Vagina (tissue), 2 donors: ENCODE results near the gene SPECC1. TPM values are rescaled to one million over a fixed set of nuclear protein-coding genes. Genes with fewer than 3 reads are reported as not detected.

ENCODE experiments used
- DNase-seq, 2 donors: peaks; one replicate each; pipeline ENCODE4 v3.0.0-alpha.2; 2017; ENCODE audit errors: extremely low spot score in 2 of 2
- H3K27ac ChIP-seq: fragments of 200-600 bp; sonication (generic); one replicate; pipeline ENCODE4 v1.5.1; 2019
- H3K27me3 ChIP-seq: fragments of 200-600 bp; sonication (generic); one replicate; pipeline ENCODE4 v1.5.1; 2019
- H3K36me3 ChIP-seq, 2 donors: fragments of 200-600 bp; sonication (generic); one replicate each; pipeline ENCODE4 v1.5.1; 2017 to 2019
- H3K4me1 ChIP-seq: fragments of 200-600 bp; sonication (generic); one replicate; pipeline ENCODE4 v1.5.1; 2019
- H3K4me3 ChIP-seq, 2 donors: fragments of 200-600 bp; sonication (generic); 1 replicate in 1 of 2; 2 replicates in 1 of 2; pipeline ENCODE4 v1.5.1; 2016 to 2019
- H3K9me3 ChIP-seq: fragments of 200-600 bp; sonication (generic); one replicate; pipeline ENCODE4 v1.5.1; 2019
- CTCF ChIP-seq, 3 experiments: fragments of 450-650 bp in 2 of 3; fragments of 200-600 bp in 1 of 3; sonication (generic) in 1 of 3; IDR thresholded peaks; one replicate each; pipeline ENCODE4 v1.5.1; 2017 to 2019; ENCODE audit warnings: antibody characterized with exemption in 3 of 3, mild to moderate bottlenecking in 2 of 3, moderate library complexity in 2 of 3
- POLR2A ChIP-seq, 2 donors: fragments of 450-650 bp; IDR thresholded peaks; one replicate each; pipeline ENCODE4 v1.6.1; 2017; ENCODE audit warnings: antibody characterized with exemption in 2 of 2, mild to moderate bottlenecking in 2 of 2, moderate library complexity in 2 of 2
- POLR2AphosphoS5 ChIP-seq, 2 donors: sonication (generic); formaldehyde crosslinking; IDR thresholded peaks; one replicate each; pipeline ENCODE4 v1.9.0; 2017; ENCODE audit warnings: antibody characterized with exemption in 2 of 2, mild to moderate bottlenecking in 2 of 2, low read depth in 1 of 2; ENCODE audit not compliant: insufficient read depth in 1 of 2
- intact Hi-C: fragments of 100-400 bp; cut with DNase I; formaldehyde crosslinking; loops from one replicate; pipeline ENCODE4 v1.15.1; 2023
- total RNA-seq: library from RNA; depleted of rRNA; stranded (reverse); fragments of >200 nt; gene quantifications from one replicate; pipeline ENCODE4 v1.2.3, GENCODE V29; 2016

SPECC1 gene
- total RNA-seq, 1 donor from 2014 or later: 25.3 TPM

GRCh38 chr17:20142268-20142667 lies 133.1 kb downstream of the SPECC1 start:
- DNase-seq: no peak
- Histone ChIP-seq H3K4me1 (no peaks in the 10 kb centered on the region), H3K4me3 (no peak overlapping the region), H3K27ac (no peak overlapping the region), H3K36me3 (no peaks in the 10 kb centered on the region), H3K9me3 (no peaks in the 10 kb centered on the region), H3K27me3 (no peaks in the 10 kb centered on the region)
- TF ChIP-seq POLR2A (IDR thresholded peaks at IDR 0.05) (no peak), CTCF (IDR thresholded peaks at IDR 0.05) (no peak), POLR2AphosphoS5 (IDR thresholded peaks at IDR 0.05; ENCODE audit: insufficient read depth in 1 of 2, low read depth in 1 of 2) (no peak)
- intact Hi-C loops: no loop called here

- Histone ChIP-seq H3K4me1 (no peaks in the 10 kb centered on the region), H3K27me3 (no peaks in the 10 kb centered on the region), H3K27ac (no peak overlapping the region), H3K4me3 (no peak overlapping the region), H3K36me3 (no peaks in the 10 kb centered on the region), H3K9me3 (no peaks in the 10 kb centered on the region)
- no peak for DNase-seq
- intact Hi-C loops: no loop called here
- no peak for TF ChIP-seq POLR2A (IDR thresholded peaks at IDR 0.05)
- TF ChIP-seq POLR2AphosphoS5 (IDR thresholded peaks at IDR 0.05; ENCODE audit: insufficient read depth in 1 of 2, low read depth in 1 of 2): no peak
- TF ChIP-seq CTCF (IDR thresholded peaks at IDR 0.05): no peak
Measured at GRCh38 chr17:20143740-20144139, 134.6 kb downstream of the SPECC1 start.

- Histone ChIP-seq H3K27ac (no peak overlapping the region), H3K27me3 (no peaks in the 10 kb centered on the region), H3K4me1 (no peaks in the 10 kb centered on the region), H3K9me3 (no peaks in the 10 kb centered on the region), H3K4me3 (no peak overlapping the region), H3K36me3 (no peaks in the 10 kb centered on the region)
- no peak for DNase-seq
- TF ChIP-seq CTCF (IDR thresholded peaks at IDR 0.05) (no peak), POLR2A (IDR thresholded peaks at IDR 0.05) (no peak), POLR2AphosphoS5 (IDR thresholded peaks at IDR 0.05; ENCODE audit: insufficient read depth in 1 of 2, low read depth in 1 of 2) (no peak)
- intact Hi-C loops: no loop called here
Measured at GRCh38 chr17:20145567-20145966, 136.4 kb downstream of the SPECC1 start.

GRCh38 chr17:20149251-20149650 lies 140.1 kb downstream of the SPECC1 start:
- TF ChIP-seq POLR2AphosphoS5 (IDR thresholded peaks at IDR 0.05; ENCODE audit: insufficient read depth in 1 of 2, low read depth in 1 of 2) (no peak), CTCF (IDR thresholded peaks at IDR 0.05) (no peak), POLR2A (IDR thresholded peaks at IDR 0.05) (no peak)
- intact Hi-C loops: no loop called here

GRCh38 chr17:20151174-20151573 lies 142.0 kb downstream of the SPECC1 start:
- Histone ChIP-seq H3K27me3 (no peaks in the 10 kb centered on the region), H3K36me3 (no peaks in the 10 kb centered on the region), H3K9me3 (no peaks in the 10 kb centered on the region), H3K4me3 (no peak overlapping the region), H3K4me1 (peaks cover 2% of the 10 kb centered on the region), H3K27ac (no peak overlapping the region)
- intact Hi-C loops: no loop called here
- TF ChIP-seq CTCF (IDR thresholded peaks at IDR 0.05): no peak
- TF ChIP-seq POLR2A (IDR thresholded peaks at IDR 0.05): no peak
- TF ChIP-seq POLR2AphosphoS5 (IDR thresholded peaks at IDR 0.05; ENCODE audit: insufficient read depth in 1 of 2, low read depth in 1 of 2): no peak
- DNase-seq: no peak

More at GRCh38 chr17:20149251-20149650, 140.1 kb downstream of the SPECC1 start:
- H3K9me3 ChIP-seq: no peaks in the 10 kb centered on the region
- no peak for DNase-seq
- no peaks in the 10 kb centered on the region for H3K4me1 ChIP-seq
- H3K4me3 ChIP-seq: no peak overlapping the region
- no peaks in the 10 kb centered on the region for H3K36me3 ChIP-seq
- H3K27me3 ChIP-seq: no peaks in the 10 kb centered on the region
- H3K27ac ChIP-seq: no peak overlapping the region
